Measurements from ENCODE around the gene NKAIN1.

GRCh38 chr1:31227891-31228568, 11.7 kb downstream of the NKAIN1 start:
- TF ChIP-seq POLR2A (IDR thresholded peaks at IDR 0.05): no peak
- no peak for TF ChIP-seq CTCF (IDR thresholded peaks at IDR 0.05)
